AG04450 (cell line): ENCODE measurements around the gene HOXC5. TPM values are rescaled to one million over a fixed set of nuclear protein-coding genes. Genes with fewer than 3 reads are reported as not detected.

Experiments used
- CTCF ChIA-PET: fragments of 300-600, 350-600 bp; formaldehyde crosslinking; extraction: SDS; loops from one replicate; lab custom pipeline; 2022; ENCODE audit warnings: antibody characterized with exemption, inconsistent platforms; lab: Charles Lee
- POLR2A ChIA-PET: fragments of 350-600 bp; formaldehyde crosslinking; extraction: SDS; loops from one replicate; lab custom pipeline; 2021; ENCODE audit warnings: antibody characterized with exemption, inconsistent platforms; lab: Yijun Ruan, JAX
- DNase-seq: peaks from one replicate; pipeline ENCODE4 v3.0.0-alpha.2; 2011; ENCODE audit warnings: low read depth, low spot score
- H3K27ac ChIP-seq: one replicate; pipeline ENCODE4 v1.5.1; 2012; ENCODE audit warnings: low read depth, low read length, control low read depth
- H3K27me3 ChIP-seq: one replicate; pipeline ENCODE4 v1.6.0; 2012; ENCODE audit warnings: low read length; ENCODE audit not compliant: control insufficient read depth, insufficient read depth
- H3K4me3 ChIP-seq: 2 replicates; pipeline ENCODE4 v1.5.1; 2011; ENCODE audit warnings: mild to moderate bottlenecking, low read depth, low read length, control low read depth
- H3K9me3 ChIP-seq: 2 replicates; pipeline ENCODE4 v1.5.1; 2012; ENCODE audit warnings: low read length; ENCODE audit not compliant: control insufficient read depth, insufficient read depth
- polyA plus RNA-seq: library from polyadenylated mRNA; depleted of rRNA; stranded (reverse); fragments of >200 nt; gene quantifications from 2 replicates; pipeline ENCODE4 v1.2.3, GENCODE V29; 2011
- TF ChIP-seq, protein P1 (sequence below): IDR thresholded peaks from 2 replicates; pipeline ENCODE4 v1.5.1; 2011; ENCODE audit warnings: low read depth, low read length, control low read depth, inconsistent platforms

Gene HOXC5
- polyA plus RNA-seq, 1 experiment: not detected

- ChIA-PET POLR2A (no interaction called here), CTCF (interaction anchor here (0.5 to 2.0 kb wide), 2 partner anchors 177 to 178 kb away, joined by 4 to 6 read pairs; no protein-coding TSS in a partner anchor)
- peaks cover 96% of the 10 kb centered on the region for H3K27me3 ChIP-seq
- H3K27ac ChIP-seq: no peak overlapping the region
- TF ChIP-seq, protein P1, sequence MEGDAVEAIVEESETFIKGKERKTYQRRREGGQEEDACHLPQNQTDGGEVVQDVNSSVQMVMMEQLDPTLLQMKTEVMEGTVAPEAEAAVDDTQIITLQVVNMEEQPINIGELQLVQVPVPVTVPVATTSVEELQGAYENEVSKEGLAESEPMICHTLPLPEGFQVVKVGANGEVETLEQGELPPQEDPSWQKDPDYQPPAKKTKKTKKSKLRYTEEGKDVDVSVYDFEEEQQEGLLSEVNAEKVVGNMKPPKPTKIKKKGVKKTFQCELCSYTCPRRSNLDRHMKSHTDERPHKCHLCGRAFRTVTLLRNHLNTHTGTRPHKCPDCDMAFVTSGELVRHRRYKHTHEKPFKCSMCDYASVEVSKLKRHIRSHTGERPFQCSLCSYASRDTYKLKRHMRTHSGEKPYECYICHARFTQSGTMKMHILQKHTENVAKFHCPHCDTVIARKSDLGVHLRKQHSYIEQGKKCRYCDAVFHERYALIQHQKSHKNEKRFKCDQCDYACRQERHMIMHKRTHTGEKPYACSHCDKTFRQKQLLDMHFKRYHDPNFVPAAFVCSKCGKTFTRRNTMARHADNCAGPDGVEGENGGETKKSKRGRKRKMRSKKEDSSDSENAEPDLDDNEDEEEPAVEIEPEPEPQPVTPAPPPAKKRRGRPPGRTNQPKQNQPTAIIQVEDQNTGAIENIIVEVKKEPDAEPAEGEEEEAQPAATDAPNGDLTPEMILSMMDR: no peak
- no peak for DNase-seq
- H3K4me3 ChIP-seq: no peak overlapping the region
- H3K9me3 ChIP-seq: no peaks in the 10 kb centered on the region; the same call in 1 of the 2 replicates
These were observed 8.1 kb upstream of the HOXC5 start for GRCh38 chr12:54024581-54025305.

- Histone ChIP-seq H3K27me3 (peaks cover 93% of the 10 kb centered on the region), H3K27ac (no peak overlapping the region), H3K4me3 (no peak overlapping the region), H3K9me3 (no peaks in the 10 kb centered on the region; the same call in 1 of the 2 replicates)
- no peak for DNase-seq
- TF ChIP-seq, protein P1: no peak
- ChIA-PET CTCF (interaction anchor here (0.6 to 1.1 kb wide), 2 partner anchors 175 to 183 kb away, joined by 3 read pairs; no protein-coding TSS in a partner anchor), POLR2A (no interaction called here)
These were observed 7.1 kb upstream of the HOXC5 start for GRCh38 chr12:54025499-54026405.

DNA sequence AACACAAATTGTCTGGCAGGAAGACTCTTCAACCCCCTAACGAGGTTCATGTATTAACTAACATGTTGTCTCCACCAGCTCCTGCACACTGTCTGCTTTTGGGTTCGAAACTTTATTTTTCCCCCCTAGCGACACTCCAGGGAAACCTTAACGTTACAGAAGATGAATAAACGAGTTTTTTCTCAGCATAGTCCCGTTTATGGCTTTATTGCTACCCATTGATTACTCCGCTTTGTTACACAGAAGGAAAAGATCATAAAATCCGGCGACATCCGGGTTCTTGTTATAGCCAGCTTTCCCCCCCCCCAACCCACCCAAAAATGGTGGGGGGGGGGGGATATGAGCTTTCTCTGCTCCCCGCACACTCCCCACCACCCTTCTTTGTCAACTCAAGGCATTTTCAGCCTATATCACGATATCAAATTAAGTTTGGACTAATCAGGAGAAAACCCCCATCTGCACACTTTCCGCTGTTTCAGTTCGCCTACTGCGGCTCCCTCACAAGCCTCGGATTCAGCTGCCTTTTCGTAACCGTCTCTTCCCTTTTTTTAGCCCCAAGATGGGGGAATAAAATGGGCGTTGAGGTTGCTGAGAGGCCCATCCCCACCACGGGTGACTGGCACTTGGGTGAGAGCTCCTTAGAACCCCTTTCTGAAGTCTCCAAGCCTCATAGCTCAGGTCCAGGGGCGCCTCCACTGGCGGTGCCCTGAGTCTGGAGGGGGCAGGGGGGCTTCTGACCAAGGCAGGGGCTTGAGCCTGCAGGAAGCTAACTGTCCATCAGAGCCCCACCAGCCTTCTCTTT lies 6.0 kb upstream of the HOXC5 start:
- POLR2A ChIA-PET: no interaction called here
- no peak for DNase-seq
- CTCF ChIA-PET: interaction anchor here (1.1 kb wide), 1 partner anchor 174 kb away, joined by 3 read pairs; no protein-coding TSS in a partner anchor
- Histone ChIP-seq H3K27me3 (peaks cover 93% of the 10 kb centered on the region), H3K4me3 (no peak overlapping the region), H3K9me3 (no peaks in the 10 kb centered on the region; the same call in 1 of the 2 replicates), H3K27ac (no peak overlapping the region)
- TF ChIP-seq, protein P1: no peak

DNA sequence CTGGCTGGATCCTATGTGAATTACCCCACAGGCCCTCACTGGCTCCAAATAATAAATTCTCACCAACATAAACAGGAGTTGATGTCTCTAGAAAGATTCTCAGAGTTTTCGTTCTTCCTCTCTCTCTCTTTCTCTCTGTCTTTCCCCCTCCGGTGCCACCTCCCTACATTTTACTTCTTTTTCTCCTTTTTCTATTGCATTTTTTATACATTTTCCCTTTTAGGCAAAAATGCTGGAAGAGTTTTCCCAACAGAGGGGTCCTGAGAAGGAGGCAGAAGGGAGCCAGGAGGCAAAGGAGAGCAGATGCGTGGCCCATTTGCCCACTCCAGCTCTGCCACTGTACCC lies 5.4 kb upstream of the HOXC5 start:
- Histone ChIP-seq H3K4me3 (no peak overlapping the region), H3K9me3 (peaks cover 3% of the 10 kb centered on the region), H3K27me3 (peaks cover 93% of the 10 kb centered on the region), H3K27ac (no peak overlapping the region)
- DNase-seq: no peak
- CTCF ChIA-PET: interaction anchor here (1.1 kb wide), 1 partner anchor 174 kb away, joined by 3 read pairs; no protein-coding TSS in a partner anchor
- POLR2A ChIA-PET: no interaction called here
- TF ChIP-seq, protein P1: no peak
